Activated T-cell treated with anti-CD3 and anti-CD28 coated beads, Interleukin-2, amount 50 U/mL, for 48 hours (primary cell): ENCODE results near the gene LBHD2.
A peak's percentile ranks its signal among the peaks of the same experiment; 100 is the strongest.

Experiments
- DNase-seq, 2 experiments: peaks; one replicate each; pipeline ENCODE4 v3.0.0-alpha.2; 2020

The LBHD2 gene

GRCh38 chr14:103091883-103092222 is 7.8 kb downstream of the LBHD2 start:
- no peak for DNase-seq

GRCh38 chr14:103093856-103094405 is 9.9 kb downstream of the LBHD2 start:
- no peak for DNase-seq

- no peak for DNase-seq
These were observed 10.6 kb downstream of the LBHD2 start, which contains the start of gene EXOC3L4 for GRCh38 chr14:103094406-103095209. TSS of gene EXOC3L4 (plus strand) at chr14:103094725. CDS start at chr14:103100220, 5,495 bp downstream.

GRCh38 chr14:103095210-103095778 is 11.3 kb downstream of the LBHD2 start:
- no peak for DNase-seq

DNA sequence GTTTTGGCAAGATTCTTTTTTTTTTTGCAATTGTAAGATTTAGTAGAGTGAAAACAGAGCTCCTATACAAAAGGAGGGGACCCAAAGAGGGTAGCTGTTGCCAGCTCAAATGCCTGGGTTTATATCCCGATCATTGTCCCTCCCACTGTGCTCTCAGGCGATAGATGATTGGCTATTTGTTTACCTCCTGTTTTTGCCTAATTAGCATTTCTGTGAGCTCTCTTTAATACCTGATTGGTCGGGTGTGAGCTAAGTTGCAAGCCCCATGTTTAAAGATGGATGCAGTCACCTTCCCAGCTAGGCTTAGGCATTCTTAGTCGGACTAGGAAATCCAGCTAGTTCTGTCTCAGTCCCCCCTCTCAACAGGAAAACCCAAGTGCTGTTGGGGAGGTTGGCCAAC is 12.4 kb downstream of the LBHD2 start:
- DNase-seq: no peak

- DNase-seq: no peak
These were observed 13.4 kb downstream of the LBHD2 start for GRCh38 chr14:103097244-103097993.

- no peak for DNase-seq
These were observed 14.3 kb downstream of the LBHD2 start for GRCh38 chr14:103097994-103098957.

DNA sequence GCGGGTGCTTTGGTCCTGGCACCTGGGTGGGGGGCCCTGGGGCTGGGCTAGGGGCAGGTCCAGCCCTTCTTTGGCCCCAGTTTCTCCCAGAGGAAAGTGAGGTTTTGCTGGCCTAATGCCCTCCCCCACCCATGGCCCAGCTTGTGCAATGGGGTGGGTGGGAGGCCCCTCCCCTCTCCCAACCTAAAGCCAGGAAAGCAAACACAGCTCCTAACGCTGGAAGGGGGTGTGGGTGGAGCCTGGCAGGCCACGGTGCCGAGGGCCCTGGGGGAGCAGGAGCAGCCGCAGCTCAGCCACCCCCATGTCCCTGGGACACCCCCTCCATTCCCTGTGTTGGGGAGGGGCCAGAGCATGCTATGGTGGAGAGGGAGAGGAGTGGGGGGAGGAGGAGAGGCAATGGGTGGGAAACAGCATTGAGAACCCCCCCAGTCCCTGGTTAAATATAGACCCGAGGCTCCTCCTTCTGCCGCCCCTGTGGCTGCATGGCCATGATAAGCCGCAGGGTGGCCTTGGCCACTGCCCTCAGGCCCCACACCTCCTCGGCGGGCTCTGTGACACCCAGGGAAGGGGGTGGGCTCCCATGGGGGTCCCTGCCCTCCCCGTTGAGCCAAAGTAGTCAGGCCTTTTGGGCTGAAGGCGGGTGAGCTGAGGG is 15.2 kb downstream of the LBHD2 start:
- DNase-seq: no peak

DNA sequence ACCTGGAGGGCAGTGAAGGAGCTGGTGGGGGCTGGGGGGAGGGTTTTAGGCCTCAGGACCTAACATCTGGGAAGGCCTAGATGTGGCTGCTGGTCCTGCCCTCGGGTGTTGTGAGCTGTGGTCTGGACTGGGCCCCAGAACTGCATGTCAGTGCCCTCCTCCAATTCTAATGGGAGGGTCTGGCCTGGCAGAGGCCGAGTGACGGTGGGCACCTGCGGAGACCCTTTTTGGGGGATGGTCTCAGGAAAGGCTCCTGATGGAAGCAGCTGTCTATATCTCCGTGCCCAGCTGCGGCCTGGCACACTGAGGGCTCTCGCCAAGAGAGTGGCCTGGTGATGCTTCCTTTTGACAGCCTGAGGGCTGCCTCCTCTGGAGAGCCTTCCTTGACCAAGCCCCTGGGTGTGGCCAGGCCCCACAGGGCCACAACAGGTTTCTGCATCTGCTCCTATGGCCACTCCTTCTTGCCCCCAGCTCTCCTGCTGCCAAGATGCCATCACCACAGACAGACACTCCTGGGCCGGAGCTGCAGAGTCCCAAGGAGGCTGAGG is 15.8 kb downstream of the LBHD2 start:
- no peak for DNase-seq

GRCh38 chr14:103100281-103101121 is 16.5 kb downstream of the LBHD2 start:
- no peak for DNase-seq

DNA sequence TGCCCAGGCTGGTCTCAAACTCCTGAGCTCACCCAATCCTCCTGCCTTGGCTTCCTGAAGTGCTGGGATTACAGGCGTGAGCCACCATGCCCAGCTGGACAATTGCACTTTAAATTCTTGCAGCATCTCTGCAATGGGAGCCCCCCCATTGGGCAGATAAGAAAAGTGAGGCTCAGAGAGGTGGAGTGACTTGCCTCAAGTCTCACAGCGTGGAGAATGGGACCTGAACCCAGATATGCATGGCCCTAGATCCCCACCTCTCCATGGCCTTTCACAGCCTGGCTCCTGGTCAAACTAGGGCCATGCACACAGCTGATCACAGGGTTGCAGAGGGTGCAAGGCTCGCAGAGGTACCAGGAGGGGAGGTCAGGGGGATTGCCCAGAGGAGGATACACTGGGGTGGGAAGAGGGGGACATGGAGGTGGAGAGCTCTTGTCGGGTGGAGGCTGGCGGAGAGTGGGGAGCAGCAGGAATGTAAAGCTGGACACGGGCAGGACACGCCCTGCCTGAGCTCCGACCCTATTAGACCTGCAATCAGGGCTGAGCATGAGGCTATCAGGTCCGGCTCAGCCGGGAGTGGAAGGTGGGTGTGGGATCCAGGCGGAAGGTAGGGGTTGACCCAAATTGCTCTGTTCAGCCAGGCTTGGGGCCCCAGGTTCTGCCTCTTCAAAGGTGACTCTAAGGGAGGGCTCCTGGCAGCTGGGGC is 17.4 kb downstream of the LBHD2 start:
- no peak for DNase-seq

GRCh38 chr14:103101963-103102688 is 18.1 kb downstream of the LBHD2 start:
- DNase-seq: no peak

DNA sequence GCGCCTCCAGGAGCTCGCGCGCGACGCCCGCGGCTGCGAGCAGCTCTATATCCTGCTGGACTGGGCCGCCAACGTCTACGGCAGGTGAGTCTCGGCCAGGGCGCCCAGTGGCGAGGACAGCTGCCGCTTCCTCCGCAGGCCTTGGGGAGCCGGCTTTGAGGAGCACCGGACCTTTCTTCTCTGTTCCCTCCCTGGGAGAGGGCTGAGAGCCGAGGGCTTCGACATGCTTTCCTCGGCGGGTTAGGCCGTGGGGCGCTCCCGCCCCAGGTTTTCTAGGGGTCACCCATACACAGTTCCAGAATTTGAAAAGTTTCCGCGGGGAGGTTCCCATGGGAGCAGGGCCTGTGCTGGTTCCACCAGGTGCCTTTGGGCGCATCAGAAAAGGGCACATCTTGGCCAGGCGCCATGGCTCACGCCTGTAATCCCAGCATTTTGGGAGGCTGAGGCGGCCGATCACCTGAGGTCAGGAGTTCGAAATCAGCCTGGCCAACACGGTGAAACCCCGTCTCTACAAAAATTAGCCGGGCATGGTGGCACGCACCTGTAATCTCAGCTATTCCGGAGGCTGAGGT is 18.8 kb downstream of the LBHD2 start:
- DNase-seq: no peak

- DNase-seq: no peak
These were observed 19.7 kb downstream of the LBHD2 start for GRCh38 chr14:103103461-103104388.

DNA sequence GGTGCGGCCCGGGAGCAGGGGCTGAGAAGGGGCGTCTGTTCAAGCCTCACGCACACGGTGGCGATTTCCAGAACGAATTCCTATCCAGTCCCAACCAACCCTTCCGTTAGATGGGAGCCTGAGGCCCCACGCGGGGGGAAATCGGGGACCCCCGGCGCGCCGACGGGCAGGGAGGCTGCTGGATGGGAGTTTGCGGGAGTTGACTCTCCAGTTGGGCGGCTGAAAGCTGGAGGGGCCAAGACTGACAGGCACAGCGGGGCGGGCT is 20.3 kb downstream of the LBHD2 start:
- DNase-seq: no peak

GRCh38 chr14:103104654-103105452 is 20.8 kb downstream of the LBHD2 start:
- peak; percentile 81 to 83 for DNase-seq

DNA sequence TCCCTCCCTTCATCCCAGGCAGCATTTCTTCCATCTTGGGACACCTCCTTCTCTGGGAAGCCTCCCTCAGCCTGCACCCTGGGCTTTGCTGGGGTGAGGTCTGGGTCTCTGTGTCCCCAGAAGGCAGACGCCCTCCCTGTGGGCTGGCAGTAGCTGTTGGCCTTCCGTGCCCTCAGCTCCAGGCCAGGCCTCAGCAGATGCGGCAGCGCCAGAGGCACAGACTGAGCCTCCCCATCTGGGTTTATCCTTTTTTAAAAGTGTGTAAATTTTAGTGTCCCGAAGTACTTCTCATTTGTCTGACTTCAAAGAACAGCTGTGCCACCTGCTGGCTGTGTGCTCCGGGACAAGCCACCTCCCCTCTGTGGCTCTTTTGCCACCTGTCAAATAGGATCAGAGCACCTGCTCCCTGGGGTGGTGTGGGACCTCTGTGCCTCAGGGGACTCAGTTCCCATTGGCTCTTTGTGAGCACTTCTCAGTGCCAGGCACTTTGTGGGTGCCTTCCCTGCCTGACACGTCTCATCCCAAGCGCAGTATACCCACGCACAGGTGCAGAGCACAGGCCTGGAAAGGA is 21.7 kb downstream of the LBHD2 start:
- DNase-seq: no peak
